ENCODE measurements around the gene SYNJ2.

The SYNJ2 gene

GRCh38 chr6:158021376-158021775 lies 39.7 kb downstream of the SYNJ2 start:
- H3K27ac ChIP-seq (ENCODE audit: low read depth, low read length, poor library complexity, severe bottlenecking): no peak overlapping the region
- TF ChIP-seq EZH2 (IDR thresholded peaks at IDR 0.05; ENCODE audit: borderline replicate concordance, low read length): no peak
- TF ChIP-seq, protein P1, sequence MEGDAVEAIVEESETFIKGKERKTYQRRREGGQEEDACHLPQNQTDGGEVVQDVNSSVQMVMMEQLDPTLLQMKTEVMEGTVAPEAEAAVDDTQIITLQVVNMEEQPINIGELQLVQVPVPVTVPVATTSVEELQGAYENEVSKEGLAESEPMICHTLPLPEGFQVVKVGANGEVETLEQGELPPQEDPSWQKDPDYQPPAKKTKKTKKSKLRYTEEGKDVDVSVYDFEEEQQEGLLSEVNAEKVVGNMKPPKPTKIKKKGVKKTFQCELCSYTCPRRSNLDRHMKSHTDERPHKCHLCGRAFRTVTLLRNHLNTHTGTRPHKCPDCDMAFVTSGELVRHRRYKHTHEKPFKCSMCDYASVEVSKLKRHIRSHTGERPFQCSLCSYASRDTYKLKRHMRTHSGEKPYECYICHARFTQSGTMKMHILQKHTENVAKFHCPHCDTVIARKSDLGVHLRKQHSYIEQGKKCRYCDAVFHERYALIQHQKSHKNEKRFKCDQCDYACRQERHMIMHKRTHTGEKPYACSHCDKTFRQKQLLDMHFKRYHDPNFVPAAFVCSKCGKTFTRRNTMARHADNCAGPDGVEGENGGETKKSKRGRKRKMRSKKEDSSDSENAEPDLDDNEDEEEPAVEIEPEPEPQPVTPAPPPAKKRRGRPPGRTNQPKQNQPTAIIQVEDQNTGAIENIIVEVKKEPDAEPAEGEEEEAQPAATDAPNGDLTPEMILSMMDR (IDR thresholded peaks at IDR 0.05; ENCODE audit: low read length): no peak

GRCh38 chr6:158021814-158022748 lies 40.4 kb downstream of the SYNJ2 start:
- H2AFZ ChIP-seq (ENCODE audit: low read length): no peak overlapping the region
- H3F3A ChIP-seq (ENCODE audit: insufficient read depth, low read length): no peaks in the 10 kb centered on the region
- no peaks in the 10 kb centered on the region for H3K79me2 ChIP-seq (ENCODE audit: insufficient read depth, low read length)
- H3K4me1 ChIP-seq (ENCODE audit: insufficient read depth, low read length, severe bottlenecking): peaks cover 5% of the 10 kb centered on the region
- no peaks in the 10 kb centered on the region for H4K20me1 ChIP-seq (ENCODE audit: insufficient read depth, low read length)
- TF ChIP-seq EZH2 (IDR thresholded peaks at IDR 0.05; ENCODE audit: borderline replicate concordance, low read length): no peak
- TF ChIP-seq, protein P1 (IDR thresholded peaks at IDR 0.05; ENCODE audit: low read length): no peak
- no peak overlapping the region for H3K27ac ChIP-seq (ENCODE audit: low read depth, low read length, poor library complexity, severe bottlenecking)
- H3K36me3 ChIP-seq (ENCODE audit: insufficient read depth, low read length): no peaks in the 10 kb centered on the region
- no peaks in the 10 kb centered on the region for H3K9me2 ChIP-seq (ENCODE audit: low read depth, low read length)
- H3K4me2 ChIP-seq (ENCODE audit: low read length): no peak overlapping the region
- no peak overlapping the region for H3K9ac ChIP-seq (ENCODE audit: low read length)
- no peak overlapping the region for H3K4me3 ChIP-seq (ENCODE audit: low read depth, low read length, poor library complexity, severe bottlenecking)
- H3K9me3 ChIP-seq (ENCODE audit: low read length): no peaks in the 10 kb centered on the region
- H3K27me3 ChIP-seq (ENCODE audit: insufficient read depth, low read length): no peaks in the 10 kb centered on the region

More at GRCh38 chr6:158021376-158021775, 39.7 kb downstream of the SYNJ2 start:
- H3F3A ChIP-seq (ENCODE audit: insufficient read depth, low read length): no peaks in the 10 kb centered on the region
- no peaks in the 10 kb centered on the region for H3K36me3 ChIP-seq (ENCODE audit: insufficient read depth, low read length)
- no peaks in the 10 kb centered on the region for H3K27me3 ChIP-seq (ENCODE audit: insufficient read depth, low read length)
- H3K4me2 ChIP-seq (ENCODE audit: low read length): no peak overlapping the region
- no peaks in the 10 kb centered on the region for H3K79me2 ChIP-seq (ENCODE audit: insufficient read depth, low read length)
- no peak overlapping the region for H3K9ac ChIP-seq (ENCODE audit: low read length)
- no peaks in the 10 kb centered on the region for H4K20me1 ChIP-seq (ENCODE audit: insufficient read depth, low read length)
- H2AFZ ChIP-seq (ENCODE audit: low read length): no peak overlapping the region
- peaks cover 5% of the 10 kb centered on the region for H3K4me1 ChIP-seq (ENCODE audit: insufficient read depth, low read length, severe bottlenecking)
- no peaks in the 10 kb centered on the region for H3K9me2 ChIP-seq (ENCODE audit: low read depth, low read length)
- H3K4me3 ChIP-seq (ENCODE audit: low read depth, low read length, poor library complexity, severe bottlenecking): no peak overlapping the region
- no peaks in the 10 kb centered on the region for H3K9me3 ChIP-seq (ENCODE audit: low read length)

DNA sequence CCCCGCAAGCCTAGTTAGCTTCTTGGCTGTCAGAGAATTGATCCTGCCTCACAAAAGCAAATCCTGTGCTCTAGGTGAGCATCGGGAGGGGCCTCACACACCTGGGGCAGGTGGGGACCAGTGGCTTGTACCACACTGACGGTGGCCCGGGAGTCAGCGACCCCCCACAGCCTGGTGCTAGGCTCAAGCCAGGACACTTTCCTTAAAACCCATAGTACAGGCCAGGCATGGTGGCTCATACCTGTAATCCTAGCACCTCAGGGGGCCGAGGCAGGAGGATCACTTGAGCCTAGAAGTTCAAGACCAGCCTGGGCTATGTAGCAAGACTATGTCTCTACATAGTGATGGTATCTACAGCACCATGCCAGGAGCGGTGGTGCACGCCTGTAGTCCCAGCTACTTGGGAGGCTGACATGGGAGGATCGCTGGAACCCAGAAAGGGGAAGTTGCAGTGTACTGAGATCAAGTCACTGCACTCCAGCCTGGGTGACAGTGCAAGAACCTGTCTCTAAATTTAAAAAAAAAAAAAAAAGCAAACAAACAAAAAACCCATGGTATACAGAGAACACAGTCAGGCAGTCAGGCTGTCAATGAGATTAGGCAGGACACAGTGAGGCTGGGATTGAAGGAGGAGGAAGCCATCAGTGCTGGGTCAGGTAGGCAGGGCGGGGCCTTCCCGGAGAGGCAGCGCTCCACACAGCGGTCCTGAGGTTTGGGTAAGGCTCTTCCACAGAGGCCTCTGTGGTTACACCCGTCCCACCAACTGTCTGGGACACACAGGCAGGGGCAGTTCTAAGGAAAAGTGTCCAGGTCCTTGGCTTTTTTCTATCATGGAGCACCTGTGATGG lies 41.3 kb downstream of the SYNJ2 start:
- no peaks in the 10 kb centered on the region for H3K36me3 ChIP-seq (ENCODE audit: insufficient read depth, low read length)
- TF ChIP-seq, protein P1 (IDR thresholded peaks at IDR 0.05; ENCODE audit: low read length): no peak
- no peak for TF ChIP-seq EZH2 (IDR thresholded peaks at IDR 0.05; ENCODE audit: borderline replicate concordance, low read length)
- H4K20me1 ChIP-seq (ENCODE audit: insufficient read depth, low read length): no peaks in the 10 kb centered on the region
- peaks cover 5% of the 10 kb centered on the region for H3K4me1 ChIP-seq (ENCODE audit: insufficient read depth, low read length, severe bottlenecking)
- H3F3A ChIP-seq (ENCODE audit: insufficient read depth, low read length): no peaks in the 10 kb centered on the region
- H3K4me2 ChIP-seq (ENCODE audit: low read length): no peak overlapping the region
- H3K9me2 ChIP-seq (ENCODE audit: low read depth, low read length): no peaks in the 10 kb centered on the region
- H3K27me3 ChIP-seq (ENCODE audit: insufficient read depth, low read length): no peaks in the 10 kb centered on the region
- no peak overlapping the region for H3K4me3 ChIP-seq (ENCODE audit: low read depth, low read length, poor library complexity, severe bottlenecking)
- H3K79me2 ChIP-seq (ENCODE audit: insufficient read depth, low read length): no peaks in the 10 kb centered on the region
- no peak overlapping the region for H3K27ac ChIP-seq (ENCODE audit: low read depth, low read length, poor library complexity, severe bottlenecking)
- H3K9ac ChIP-seq (ENCODE audit: low read length): no peak overlapping the region
- H3K9me3 ChIP-seq (ENCODE audit: low read length): no peaks in the 10 kb centered on the region
- no peak overlapping the region for H2AFZ ChIP-seq (ENCODE audit: low read length)
